Osteocyte (in vitro differentiated cells): ENCODE results near the gene GRK1. TPM values are rescaled to one million over a fixed set of nuclear protein-coding genes. Genes with fewer than 3 reads are reported as not detected.

Experiments
- DNase-seq: peaks from one replicate; pipeline ENCODE4 v3.0.0; 2021; ENCODE audit warnings: mixed read lengths; ENCODE audit not compliant: unreplicated experiment; ENCODE audit errors: extremely low spot score
- H3K27ac Mint-ChIP-seq: one replicate; pipeline ENCODE4 v1.8.0; 2021; ENCODE audit warnings: mild to moderate bottlenecking, mixed read lengths; ENCODE audit not compliant: unreplicated experiment
- H3K27me3 Mint-ChIP-seq: one replicate; pipeline ENCODE4 v1.8.0; 2021; ENCODE audit warnings: mixed read lengths; ENCODE audit not compliant: unreplicated experiment
- H3K36me3 Mint-ChIP-seq: one replicate; pipeline ENCODE4 v1.8.0; 2021; ENCODE audit warnings: mixed read lengths; ENCODE audit not compliant: unreplicated experiment
- H3K4me1 Mint-ChIP-seq: one replicate; pipeline ENCODE4 v1.8.0; 2021; ENCODE audit warnings: mixed read lengths; ENCODE audit not compliant: unreplicated experiment
- H3K4me3 Mint-ChIP-seq: one replicate; pipeline ENCODE4 v1.8.0; 2021; ENCODE audit warnings: mild to moderate bottlenecking, moderate library complexity, mixed read lengths; ENCODE audit not compliant: unreplicated experiment
- H3K9me3 Mint-ChIP-seq: one replicate; pipeline ENCODE4 v1.8.0; 2021; ENCODE audit warnings: mixed read lengths; ENCODE audit not compliant: unreplicated experiment
- total RNA-seq: library from RNA; stranded (reverse); gene quantifications from 2 replicates; pipeline ENCODE4 v1.2.1, GENCODE V29; 2021
- TF ChIP-seq, protein P1 (sequence below): fragments of 200-600 bp; sonication (generic); IDR thresholded peaks from 2 replicates; pipeline ENCODE4 v1.5.0; 2021; ENCODE audit warnings: antibody characterized with exemption, mild to moderate bottlenecking, moderate library complexity

GRK1 gene
- total RNA-seq, 1 donor from 2014 or later = not detected

DNA sequence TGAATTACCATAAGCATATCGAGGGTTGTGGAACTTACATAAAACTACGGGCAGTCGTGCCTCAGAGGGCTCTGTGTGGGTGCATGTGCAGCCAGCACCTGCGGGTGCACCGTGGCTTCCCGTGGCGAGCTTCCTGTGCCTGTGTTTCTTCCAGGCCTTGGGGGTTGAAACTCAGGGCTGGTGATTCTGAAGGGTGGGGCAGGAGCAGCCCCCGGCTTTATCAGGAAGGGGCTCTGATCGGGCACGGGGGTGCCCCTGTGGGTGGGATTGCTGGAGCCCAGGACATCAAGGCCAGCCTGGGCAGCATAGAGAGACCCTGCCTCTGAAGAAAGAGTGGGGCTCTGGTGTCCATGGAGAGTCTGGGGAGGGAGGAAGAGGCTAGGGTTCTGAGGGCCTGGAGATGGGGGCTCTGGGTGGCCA lies 20.1 kb upstream of the GRK1 start:
- Mint-ChIP-seq H3K4me3 (no peak overlapping the region), H3K9me3 (peaks cover 4% of the 10 kb centered on the region), H3K27me3 (no peaks in the 10 kb centered on the region), H3K27ac (peak overlapping the region; percentile 83), H3K4me1 (peaks cover 27% of the 10 kb centered on the region), H3K36me3 (peaks cover 5% of the 10 kb centered on the region)
- TF ChIP-seq, protein P1, sequence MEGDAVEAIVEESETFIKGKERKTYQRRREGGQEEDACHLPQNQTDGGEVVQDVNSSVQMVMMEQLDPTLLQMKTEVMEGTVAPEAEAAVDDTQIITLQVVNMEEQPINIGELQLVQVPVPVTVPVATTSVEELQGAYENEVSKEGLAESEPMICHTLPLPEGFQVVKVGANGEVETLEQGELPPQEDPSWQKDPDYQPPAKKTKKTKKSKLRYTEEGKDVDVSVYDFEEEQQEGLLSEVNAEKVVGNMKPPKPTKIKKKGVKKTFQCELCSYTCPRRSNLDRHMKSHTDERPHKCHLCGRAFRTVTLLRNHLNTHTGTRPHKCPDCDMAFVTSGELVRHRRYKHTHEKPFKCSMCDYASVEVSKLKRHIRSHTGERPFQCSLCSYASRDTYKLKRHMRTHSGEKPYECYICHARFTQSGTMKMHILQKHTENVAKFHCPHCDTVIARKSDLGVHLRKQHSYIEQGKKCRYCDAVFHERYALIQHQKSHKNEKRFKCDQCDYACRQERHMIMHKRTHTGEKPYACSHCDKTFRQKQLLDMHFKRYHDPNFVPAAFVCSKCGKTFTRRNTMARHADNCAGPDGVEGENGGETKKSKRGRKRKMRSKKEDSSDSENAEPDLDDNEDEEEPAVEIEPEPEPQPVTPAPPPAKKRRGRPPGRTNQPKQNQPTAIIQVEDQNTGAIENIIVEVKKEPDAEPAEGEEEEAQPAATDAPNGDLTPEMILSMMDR = no peak
- DNase-seq = no peak

DNA sequence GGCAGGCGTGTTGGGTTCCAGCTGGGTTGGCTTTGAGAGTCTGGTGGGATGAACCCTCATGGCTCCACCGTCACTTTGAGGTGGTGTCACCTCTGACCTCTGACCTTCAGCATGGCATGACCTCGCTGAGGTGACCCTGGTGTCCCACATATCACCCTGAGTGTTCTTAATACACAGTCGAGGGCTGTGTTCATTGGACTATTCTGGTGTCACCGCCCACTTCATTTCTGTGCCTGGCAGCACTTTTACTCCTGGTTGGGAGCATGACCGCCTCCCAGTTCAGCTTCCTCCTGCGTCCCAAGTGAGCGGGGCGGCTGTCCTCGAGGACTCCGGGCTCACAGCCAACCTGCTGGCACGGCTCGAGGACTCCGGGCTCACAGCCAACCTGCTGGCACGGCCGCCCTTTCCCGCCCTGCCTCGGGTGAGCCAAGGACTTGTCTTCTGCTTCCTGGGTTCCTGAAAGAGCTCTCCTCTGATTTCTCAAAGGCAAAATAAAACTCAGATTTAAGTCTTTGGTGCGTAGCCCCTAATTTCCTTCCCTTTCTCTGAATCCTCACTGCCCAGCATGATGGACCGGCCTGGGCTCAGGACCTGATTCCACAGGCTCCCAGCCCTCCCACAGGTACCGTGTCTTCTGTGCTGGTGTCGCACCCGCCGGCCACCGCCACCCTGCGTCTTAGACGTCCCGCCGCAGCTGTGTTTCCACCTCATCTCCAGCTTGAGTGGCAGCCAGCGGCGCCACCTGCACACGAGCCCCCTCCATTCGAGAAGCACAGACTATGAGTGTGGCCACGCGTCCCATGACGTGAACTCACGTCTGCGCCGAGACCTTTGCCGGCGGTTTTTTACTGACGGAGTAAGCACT lies 19.4 kb upstream of the GRK1 start:
- Mint-ChIP-seq H3K36me3 (no peaks in the 10 kb centered on the region), H3K27ac (peak overlapping the region; percentile 83), H3K4me1 (peaks cover 27% of the 10 kb centered on the region), H3K4me3 (peak overlapping the region; percentile 29), H3K27me3 (no peaks in the 10 kb centered on the region), H3K9me3 (no peaks in the 10 kb centered on the region)
- TF ChIP-seq, protein P1 = no peak
- peak; percentile 96 for DNase-seq

DNA sequence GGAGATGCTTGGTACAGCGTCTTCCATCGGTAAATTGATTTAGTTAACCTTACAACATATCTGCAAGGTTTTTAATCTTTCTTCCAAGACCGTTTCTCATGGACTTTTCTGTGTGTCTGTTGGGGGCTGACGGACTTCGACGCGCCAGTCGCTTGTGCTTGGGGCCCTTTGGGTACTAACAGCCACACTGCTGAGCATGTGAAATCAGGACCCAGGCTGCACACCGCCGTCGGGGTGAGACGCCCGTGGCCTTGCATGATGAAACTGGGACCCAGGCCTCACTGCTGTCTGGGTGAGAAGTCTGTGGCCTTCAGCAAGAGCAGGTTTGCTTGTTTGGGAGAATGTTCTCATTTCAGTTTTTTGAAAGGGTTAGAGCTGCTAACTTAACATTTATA lies 18.8 kb upstream of the GRK1 start:
- Mint-ChIP-seq H3K27me3 (no peaks in the 10 kb centered on the region), H3K27ac (peak overlapping the region; percentile 83), H3K4me1 (peaks cover 32% of the 10 kb centered on the region), H3K9me3 (no peaks in the 10 kb centered on the region), H3K4me3 (no peak overlapping the region), H3K36me3 (no peaks in the 10 kb centered on the region)
- no peak for DNase-seq
- TF ChIP-seq, protein P1 = no peak

DNA sequence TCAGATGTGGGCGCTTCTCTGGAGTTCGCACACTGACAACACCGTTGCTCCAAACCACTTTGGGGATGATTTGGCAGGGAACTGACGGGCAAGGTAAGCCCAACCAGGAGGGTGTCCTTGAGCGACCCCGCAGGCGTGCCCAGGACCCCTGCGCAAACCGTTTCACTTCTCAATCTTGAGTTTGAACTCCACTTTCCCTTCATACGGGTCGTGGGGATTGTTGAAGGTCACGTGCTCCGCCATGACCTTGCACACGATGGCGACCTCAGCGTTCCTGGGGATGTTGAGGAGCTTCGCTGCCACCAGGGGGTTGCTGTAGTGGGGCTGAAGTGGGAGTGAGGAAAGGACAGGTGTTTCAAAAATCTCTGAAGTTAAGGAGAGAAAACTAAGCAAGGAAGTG lies 17.8 kb upstream of the GRK1 start:
- Mint-ChIP-seq H3K4me3 (no peak overlapping the region), H3K36me3 (no peaks in the 10 kb centered on the region), H3K9me3 (no peaks in the 10 kb centered on the region), H3K27me3 (no peaks in the 10 kb centered on the region), H3K27ac (peak overlapping the region; percentile 18), H3K4me1 (peaks cover 42% of the 10 kb centered on the region)
- DNase-seq = no peak
- TF ChIP-seq, protein P1 = no peak

DNA sequence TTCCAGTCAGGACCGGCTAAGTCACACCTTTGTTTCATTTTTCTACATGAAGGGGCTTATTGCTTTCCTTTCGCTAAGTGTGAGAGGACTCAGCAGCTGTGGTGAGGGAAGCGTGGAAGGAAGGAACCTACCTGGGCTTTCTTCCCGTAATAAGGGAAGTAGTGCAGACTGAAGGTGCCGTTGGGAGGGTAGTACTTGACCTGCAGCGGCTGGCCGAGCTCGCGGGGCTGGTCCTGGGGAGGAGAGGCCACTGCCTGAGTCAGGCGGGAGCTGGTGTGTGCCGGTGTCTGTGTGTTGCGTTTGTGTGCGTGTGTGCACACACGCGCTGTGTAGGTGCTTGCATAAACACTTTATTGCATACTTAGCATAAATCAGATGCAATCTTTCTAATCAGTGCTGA lies 16.7 kb upstream of the GRK1 start:
- H3K27me3 Mint-ChIP-seq = no peaks in the 10 kb centered on the region
- peaks cover 43% of the 10 kb centered on the region for H3K4me1 Mint-ChIP-seq
- no peak for DNase-seq
- no peak overlapping the region for H3K27ac Mint-ChIP-seq
- H3K4me3 Mint-ChIP-seq = no peak overlapping the region
- no peaks in the 10 kb centered on the region for H3K9me3 Mint-ChIP-seq
- TF ChIP-seq, protein P1 = no peak
- no peaks in the 10 kb centered on the region for H3K36me3 Mint-ChIP-seq
